ENCODE results near the gene HMSD.

GRCh38 chr18:63982361-63982760 lies 33.3 kb downstream of the HMSD start:
- TF ChIP-seq CTCF (IDR thresholded peaks at IDR 0.05) = no peak
- TF ChIP-seq POLR2A (IDR thresholded peaks at IDR 0.05) = no peak
